HepG2 (cell line): ENCODE results near the gene TREM1. TPM values are rescaled to one million over a fixed set of nuclear protein-coding genes. Genes with fewer than 3 reads are reported as not detected.

Experiments used
- ATAC-seq: fragments of 200-7000 bp; cut with Tn5 transposase; 3 replicates; pipeline ENCODE4 v1.9.1; 2020; ENCODE audit warnings: mild to moderate bottlenecking, moderate library complexity
- BruUV-seq: library from RNA; stranded (reverse); fragments of 400-500 nt; replicated peaks from 2 replicates; lab custom pipeline; 2021; lab: Mats Ljungman, UMichigan
- CTCF ChIA-PET: fragments of 300-600 bp; formaldehyde crosslinking; extraction: SDS; loops from one replicate; lab custom pipeline; 2021; ENCODE audit warnings: low total read pairs, inconsistent platforms, low intra/inter-chr PET ratio; lab: Yijun Ruan, JAX
- POLR2A ChIA-PET: fragments of 350-600 bp; sonication (Branson Sonifier 250); formaldehyde crosslinking; loops from one replicate; lab custom pipeline; 2020; ENCODE audit warnings: antibody characterized with exemption, inconsistent platforms; lab: Yijun Ruan, JAX
- DNase-seq: peaks from one replicate; pipeline ENCODE4 v3.0.0-alpha.2; 2015; ENCODE audit warnings: low spot score
- FAIRE-seq: peaks from 3 replicates; lab custom pipeline; 2011; peaks lifted over from hg19 to GRCh38; lab: Jason Lieb, UNC
- H2AFZ ChIP-seq: one replicate; pipeline ENCODE4 v1.6.1; 2011; ENCODE audit warnings: low read length, inconsistent platforms
- H3K27ac ChIP-seq: fragments of 300-600 bp; 3 replicates; pipeline ENCODE4 v1.8.0; 2011; ENCODE audit warnings: mixed run types, mild to moderate bottlenecking, mixed read lengths, low read length, inconsistent platforms; ENCODE audit not compliant: insufficient read depth; ENCODE audit errors: extremely low read length
- H3K27me3 ChIP-seq, 2 experiments: fragments of 200-600 bp in 1 of 2; 2 replicates in 1 of 2; 3 replicates in 1 of 2; pipeline versions ENCODE4 v1.6.0 to v1.8.0; 2011; ENCODE audit warnings: low read length in 2 of 2, mild to moderate bottlenecking in 2 of 2, moderate library complexity in 2 of 2, inconsistent platforms in 1 of 2; ENCODE audit not compliant: insufficient read depth in 2 of 2, control insufficient read depth in 1 of 2
- H3K36me3 ChIP-seq, 2 experiments: fragments of 200-600 bp in 1 of 2; replicated peaks in 1 of 2; 2 replicates in 1 of 2; 3 replicates in 1 of 2; pipeline versions ENCODE4 v1.5.1 to v1.8.0; 2011; ENCODE audit warnings: low read length in 2 of 2, inconsistent platforms in 1 of 2; ENCODE audit not compliant: insufficient read depth in 2 of 2, control insufficient read depth in 1 of 2
- H3K4me1 ChIP-seq: 2 replicates; pipeline ENCODE4 v1.5.1; 2012; ENCODE audit warnings: low read length, inconsistent platforms; ENCODE audit not compliant: insufficient read depth
- H3K4me2 ChIP-seq: 2 replicates; pipeline ENCODE4 v1.6.0; 2011; ENCODE audit warnings: low read depth, low read length, inconsistent platforms
- H3K4me3 ChIP-seq, 3 experiments: fragments of 200-600 bp in 1 of 3; sonication (generic), shearing (Covaris generic) in 1 of 3; replicated peaks in 1 of 3; 2 replicates each; pipeline ENCODE4 v1.5.1; 2011 to 2016; ENCODE audit warnings: low read length in 3 of 3, inconsistent platforms in 2 of 3, low read depth in 2 of 3, mild to moderate bottlenecking in 2 of 3, control low read depth in 1 of 3, mixed read lengths in 1 of 3; ENCODE audit not compliant: insufficient read depth in 1 of 3
- H3K79me2 ChIP-seq: one replicate; pipeline ENCODE4 v1.6.1; 2011; ENCODE audit warnings: low read length, inconsistent platforms; ENCODE audit not compliant: insufficient read depth
- H3K9ac ChIP-seq: 2 replicates; pipeline ENCODE4 v1.6.0; 2011; ENCODE audit warnings: mild to moderate bottlenecking, low read depth, low read length, inconsistent platforms; ENCODE audit not compliant: insufficient read depth
- H3K9me3 ChIP-seq: 2 replicates; pipeline ENCODE4 v1.5.1; 2012; ENCODE audit warnings: mild to moderate bottlenecking, low read length
- H4K20me1 ChIP-seq: 2 replicates; pipeline ENCODE4 v1.6.0; 2011; ENCODE audit warnings: inconsistent platforms, mild to moderate bottlenecking, low read length, moderate library complexity; ENCODE audit not compliant: insufficient read depth
- CCDC6 ChIP-seq: sonication (generic); formaldehyde crosslinking; IDR thresholded peaks from 2 replicates; pipeline ENCODE4 v1.8.1; 2022; ENCODE audit warnings: mild to moderate bottlenecking, missing genetic modification reagents, moderate library complexity
- CHCHD3 ChIP-seq: sonication (generic); formaldehyde crosslinking; IDR thresholded peaks from 2 replicates; pipeline ENCODE4 v1.8.0; 2022; ENCODE audit warnings: mild to moderate bottlenecking, missing genetic modification reagents, moderate library complexity
- DMAP1 ChIP-seq: IDR thresholded peaks from 2 replicates; pipeline ENCODE4 v1.6.1; 2016
- HINFP ChIP-seq: sonication (generic); formaldehyde crosslinking; IDR thresholded peaks from 2 replicates; pipeline ENCODE4 v1.4.0; 2020; ENCODE audit warnings: low read depth, mild to moderate bottlenecking, missing genetic modification reagents
- MEIS1 ChIP-seq: sonication (generic); formaldehyde crosslinking; IDR thresholded peaks from 2 replicates; pipeline ENCODE4 v1.9.0; 2021; ENCODE audit warnings: mild to moderate bottlenecking, missing genetic modification reagents, moderate library complexity, borderline replicate concordance
- SRF ChIP-seq: IDR thresholded peaks from 2 replicates; pipeline ENCODE4 v1.6.1; 2011; ENCODE audit warnings: mild to moderate bottlenecking, low read depth, low read length, moderate library complexity
- TRAFD1 ChIP-seq: sonication (generic); formaldehyde crosslinking; IDR thresholded peaks from 2 replicates; pipeline ENCODE4 v1.5.1; 2020; ENCODE audit warnings: missing genetic modification reagents, mild to moderate bottlenecking, borderline replicate concordance
- ZBTB7A ChIP-seq: sonication (generic); formaldehyde crosslinking; IDR thresholded peaks from 2 replicates; pipeline ENCODE4 v1.8.0; 2022; ENCODE audit warnings: mild to moderate bottlenecking, missing genetic modification reagents
- ZFX ChIP-seq: sonication (generic); formaldehyde crosslinking; IDR thresholded peaks from 2 replicates; pipeline ENCODE4 v1.4.0; 2020; ENCODE audit warnings: mild to moderate bottlenecking, low read depth, missing genetic modification reagents, moderate library complexity
- ZNF101 ChIP-seq: sonication (generic); formaldehyde crosslinking; IDR thresholded peaks from 2 replicates; pipeline ENCODE4 v1.4.0; 2020; ENCODE audit warnings: mild to moderate bottlenecking, low read depth, missing genetic modification reagents, borderline replicate concordance
- ZNF530 ChIP-seq: sonication (generic); formaldehyde crosslinking; IDR thresholded peaks from 2 replicates; pipeline ENCODE4 v1.5.0; 2020; ENCODE audit warnings: low read depth, mild to moderate bottlenecking, missing genetic modification reagents
- ZNF607 ChIP-seq: sonication (generic); formaldehyde crosslinking; IDR thresholded peaks from 2 replicates; pipeline ENCODE4 v1.5.1; 2020; ENCODE audit warnings: missing genetic modification reagents, mild to moderate bottlenecking, borderline replicate concordance
- ZNF609 ChIP-seq: sonication (generic); formaldehyde crosslinking; IDR thresholded peaks from 2 replicates; pipeline ENCODE4 v1.4.0; 2020; ENCODE audit warnings: mild to moderate bottlenecking, missing genetic modification reagents, borderline replicate concordance
- WGBS: methylation state at CpG from one replicate; pipeline ENCODE4 v1.1.6; 2017; ENCODE audit warnings: low lambda C conversion rate; 5-methylcytosine and 5-hydroxymethylcytosine counted together
- in situ Hi-C: cut with HindIII; loops from 2 replicates; pipeline ENCODE4 v1.10.0; 2017; ENCODE audit warnings: low pct_unique_long_range_greater_than_20kb; ENCODE audit not compliant: extremely low pct_ligation_motif_present
- intact Hi-C: fragments of 100-400 bp; cut with micrococcal nuclease; formaldehyde crosslinking; loops from one replicate; pipeline ENCODE4 v1.10.0; 2022; ENCODE audit not compliant: unreplicated experiment
- polyA plus RNA-seq, 8 experiments: library from polyadenylated mRNA; depleted of rRNA in 3 of 8; stranded (reverse) in 7 of 8; unstranded in 1 of 8; fragments of >200 nt; fragmentation: Illumina TruSeq in 4 of 8; extraction: Trizol in 4 of 8; gene quantifications; 2 replicates each; pipeline versions ENCODE4 v1.2.1 to v1.2.3, GENCODE V29; 2011 to 2016; ENCODE audit warnings: low read depth in 4 of 8, missing spikeins in 1 of 8, mixed read lengths in 1 of 8; ENCODE audit not compliant: insufficient read depth in 1 of 8
- total RNA-seq, 5 experiments: library from RNA; depleted of rRNA; stranded (reverse); fragments of >200 nt; fragmentation: Illumina TruSeq; extraction: Trizol; gene quantifications; 2 replicates each; pipeline ENCODE4 v1.2.3, GENCODE V29; 2016; ENCODE audit warnings: low read depth in 1 of 5

TREM1 gene
- total and polyA plus RNA-seq, 2 of the 13 experiments (the other 11 are each of a cell fraction or from before 2014, with no cell fraction given): 0.49 TPM; not detected in 1

GRCh38 chr6:41332842-41333736, 46.6 kb upstream of the TREM1 start (continued):
- TF ChIP-seq ZNF609 (CRISPR knock-in tag): no peak
- no peak for TF ChIP-seq ZBTB7A
- no peak for TF ChIP-seq TRAFD1 (CRISPR knock-in tag)
- no peak for TF ChIP-seq DMAP1

- H3K4me2 ChIP-seq: no peak overlapping the region
- no TSS peak for BruUV-seq
- FAIRE-seq: no peak
- intact Hi-C loops (no loop called here), in situ Hi-C loops (no loop called here)
- H3K36me3 ChIP-seq: no peaks in the 10 kb centered on the region
- no peak overlapping the region for H3K4me3 ChIP-seq
- H2AFZ ChIP-seq: no peak overlapping the region
- no peaks in the 10 kb centered on the region for H3K4me1 ChIP-seq
- no peak overlapping the region for H3K9ac ChIP-seq
- no peaks in the 10 kb centered on the region for H4K20me1 ChIP-seq
- no peak for ATAC-seq
- H3K9me3 ChIP-seq: no peaks in the 10 kb centered on the region
- no peak for DNase-seq
- CTCF ChIA-PET: no interaction called here
- H3K27me3 ChIP-seq: peaks cover 15 to 60% of the 10 kb centered on the region in 2 experiments; a peak in 4 of 5 replicates
- no peak overlapping the region for H3K27ac ChIP-seq
- H3K79me2 ChIP-seq: no peaks in the 10 kb centered on the region
- WGBS: 6% methylated on average over 7 of the region's 8 CpGs
- POLR2A ChIA-PET: no interaction called here
- TF ChIP-seq ZNF101 (CRISPR knock-in tag): no peak
- no peak for TF ChIP-seq ZNF607 (CRISPR knock-in tag)
- no peak for TF ChIP-seq CHCHD3 (CRISPR knock-in tag)
- TF ChIP-seq CCDC6 (CRISPR knock-in tag): no peak
- no peak for TF ChIP-seq ZFX (CRISPR knock-in tag)
- no peak for TF ChIP-seq MEIS1 (CRISPR knock-in tag)
- TF ChIP-seq SRF: no peak
- no peak for TF ChIP-seq ZNF530 (CRISPR knock-in tag)
- TF ChIP-seq HINFP: no peak
Observed at GRCh38 chr6:41332241-41332640, 45.8 kb upstream of the TREM1 start.
